KMS-11 (cell line): ENCODE data around the gene SZT2.
"Not testable (repeated sequence)": the region's sequence is repeated elsewhere in the genome, so short reads cannot be mapped to it uniquely, and the experiment has no call there.

Experiments
- H2AFZ ChIP-seq: fragments of 200-600 bp; sonication (generic); 2 replicates; pipeline ENCODE4 v1.6.1; 2016; ENCODE audit warnings: antibody characterized with exemption, mixed run types, low read depth
- H3K27ac ChIP-seq: fragments of 200-600 bp; sonication (generic); 2 replicates; pipeline ENCODE4 v1.6.1; 2016; ENCODE audit warnings: mild to moderate bottlenecking, mixed run types
- H3K27me3 ChIP-seq: fragments of 200-600 bp; sonication (generic); 2 replicates; pipeline ENCODE4 v1.6.1; 2017; ENCODE audit warnings: mild to moderate bottlenecking, low read depth, mixed run types, moderate library complexity; ENCODE audit not compliant: insufficient read depth
- H3K36me3 ChIP-seq: fragments of 200-600 bp; sonication (generic); 2 replicates; pipeline ENCODE4 v1.6.1; 2017; ENCODE audit warnings: mild to moderate bottlenecking, mixed run types; ENCODE audit not compliant: insufficient read depth
- H3K4me1 ChIP-seq: fragments of 200-600 bp; sonication (generic); 2 replicates; pipeline ENCODE4 v1.6.1; 2016; ENCODE audit warnings: mild to moderate bottlenecking, low read depth, mixed run types; ENCODE audit not compliant: poor library complexity, severe bottlenecking
- H3K4me2 ChIP-seq: fragments of 200-600 bp; sonication (generic); 2 replicates; pipeline ENCODE4 v1.7.0; 2016; ENCODE audit warnings: mild to moderate bottlenecking, mixed run types
- H3K4me3 ChIP-seq: fragments of 200-600 bp; sonication (generic); IDR thresholded peaks from 2 replicates; pipeline ENCODE4 v1.6.1; 2017; ENCODE audit warnings: low read depth, low read length, mixed read lengths; ENCODE audit not compliant: insufficient read depth
- H3K79me2 ChIP-seq: fragments of 200-600 bp; sonication (generic); 2 replicates; pipeline ENCODE4 v1.6.1; 2016; ENCODE audit warnings: low read depth, mixed run types; ENCODE audit not compliant: insufficient read depth
- H3K9ac ChIP-seq: fragments of 200-600 bp; sonication (generic); 2 replicates; pipeline ENCODE4 v1.6.1; 2016; ENCODE audit warnings: mild to moderate bottlenecking, mixed run types
- H4K20me1 ChIP-seq: fragments of 200-600 bp; sonication (generic); 2 replicates; pipeline ENCODE4 v1.6.1; 2016; ENCODE audit warnings: mild to moderate bottlenecking, mixed run types; ENCODE audit not compliant: insufficient read depth
- CTCF ChIP-seq: fragments of 200-600 bp; sonication (generic); conservative IDR thresholded peaks from 2 replicates; pipeline ENCODE4 v1.6.1; 2017; ENCODE audit warnings: low read depth, mild to moderate bottlenecking, antibody characterized with exemption, low read length, moderate library complexity, mixed read lengths

SZT2 gene

GRCh38 chr1:43454270-43455011 lies 64.7 kb downstream of the SZT2 start:
- no peaks in the 10 kb centered on the region for H3K27me3 ChIP-seq
- 0 out of 2 replicates have a peak overlapping the region, but pooled peaks have one; percentile 23 for H3K4me2 ChIP-seq

GRCh38 chr1:43455213-43455889 lies 65.7 kb downstream of the SZT2 start:
- no peak overlapping the region for H3K9ac ChIP-seq
- no peak overlapping the region for H2AFZ ChIP-seq
- H3K27me3 ChIP-seq = no peaks in the 10 kb centered on the region
- H3K4me2 ChIP-seq = no peak overlapping the region
- H3K4me1 ChIP-seq = no peaks in the 10 kb centered on the region
- no peaks in the 10 kb centered on the region for H3K36me3 ChIP-seq
- no peak overlapping the region for H3K4me3 ChIP-seq
- no peaks in the 10 kb centered on the region for H3K79me2 ChIP-seq
- no peak for TF ChIP-seq CTCF
- H4K20me1 ChIP-seq = no peaks in the 10 kb centered on the region
- no peak overlapping the region for H3K27ac ChIP-seq

More at GRCh38 chr1:43454270-43455011, 64.7 kb downstream of the SZT2 start:
- H4K20me1 ChIP-seq = no peaks in the 10 kb centered on the region
- no peak for TF ChIP-seq CTCF
- H3K9ac ChIP-seq = no peak overlapping the region
- H3K36me3 ChIP-seq = no peaks in the 10 kb centered on the region
- H3K4me3 ChIP-seq = no peak overlapping the region
- H3K27ac ChIP-seq = no peak overlapping the region
- H3K79me2 ChIP-seq = no peaks in the 10 kb centered on the region
- no peak overlapping the region for H2AFZ ChIP-seq
- H3K4me1 ChIP-seq = no peaks in the 10 kb centered on the region

GRCh38 chr1:43458379-43458778 lies 68.7 kb downstream of the SZT2 start:
- H3K36me3 ChIP-seq, H3K27me3 ChIP-seq, H3K9ac ChIP-seq, H4K20me1 ChIP-seq, H3K4me2 ChIP-seq, H3K4me3 ChIP-seq, H3K4me1 ChIP-seq, H3K27ac ChIP-seq, H2AFZ ChIP-seq, H3K79me2 ChIP-seq: not testable (repeated sequence)

- H2AFZ ChIP-seq = no peak overlapping the region
- no peaks in the 10 kb centered on the region for H3K36me3 ChIP-seq
- no peaks in the 10 kb centered on the region for H3K4me1 ChIP-seq
- H3K27ac ChIP-seq = no peak overlapping the region
- H3K27me3 ChIP-seq = no peaks in the 10 kb centered on the region
- no peaks in the 10 kb centered on the region for H4K20me1 ChIP-seq
- H3K79me2 ChIP-seq = no peaks in the 10 kb centered on the region
- TF ChIP-seq CTCF = no peak
- no peak overlapping the region for H3K4me2 ChIP-seq
- H3K9ac ChIP-seq = no peak overlapping the region
- H3K4me3 ChIP-seq = no peak overlapping the region
Measured at GRCh38 chr1:43460988-43461693, 71.4 kb downstream of the SZT2 start.
